Right ventricle myocardium inferior (tissue), 1 donor: ENCODE measurements around the gene LHX2. TPM values are rescaled to one million over a fixed set of nuclear protein-coding genes. Genes with fewer than 3 reads are reported as not detected.

ENCODE experiments used
- total RNA-seq: library from RNA; stranded (reverse); fragmentation: NEBNext Ultra II Directional; extraction: Animal tissue kit (Norgen Biotek cat#: 25700); gene quantifications from one replicate; pipeline ENCODE4 v1.2.1, GENCODE V29; 2021
- donor health status: DM: no; HTN: yes; CAD: no; lungs with severe emphysema.

Gene LHX2
- total RNA-seq, 1 donor from 2014 or later: not detected

Other genes with a start within 250 kb of the LHX2 start
- gene DENND1A, start 81.6 kb upstream of the LHX2 start, total RNA-seq: 13.6 TPM
- gene NEK6, start 246.2 kb downstream of the LHX2 start, total RNA-seq: 10.5 TPM